Activated naive CD4-positive, alpha-beta T cell (primary cell): Measurements from ENCODE around the gene FAM124A.
A peak's percentile ranks its signal among the peaks of the same experiment; 100 is the strongest.
"Not testable (repeated sequence)": the region's sequence is repeated elsewhere in the genome, so short reads cannot be mapped to it uniquely, and the experiment has no call there.

Source experiments
- DNase-seq, 4 experiments: peaks; one replicate each; lab custom pipeline; 2025; lab: John Stamatoyannopoulos, UW

Gene FAM124A

DNA sequence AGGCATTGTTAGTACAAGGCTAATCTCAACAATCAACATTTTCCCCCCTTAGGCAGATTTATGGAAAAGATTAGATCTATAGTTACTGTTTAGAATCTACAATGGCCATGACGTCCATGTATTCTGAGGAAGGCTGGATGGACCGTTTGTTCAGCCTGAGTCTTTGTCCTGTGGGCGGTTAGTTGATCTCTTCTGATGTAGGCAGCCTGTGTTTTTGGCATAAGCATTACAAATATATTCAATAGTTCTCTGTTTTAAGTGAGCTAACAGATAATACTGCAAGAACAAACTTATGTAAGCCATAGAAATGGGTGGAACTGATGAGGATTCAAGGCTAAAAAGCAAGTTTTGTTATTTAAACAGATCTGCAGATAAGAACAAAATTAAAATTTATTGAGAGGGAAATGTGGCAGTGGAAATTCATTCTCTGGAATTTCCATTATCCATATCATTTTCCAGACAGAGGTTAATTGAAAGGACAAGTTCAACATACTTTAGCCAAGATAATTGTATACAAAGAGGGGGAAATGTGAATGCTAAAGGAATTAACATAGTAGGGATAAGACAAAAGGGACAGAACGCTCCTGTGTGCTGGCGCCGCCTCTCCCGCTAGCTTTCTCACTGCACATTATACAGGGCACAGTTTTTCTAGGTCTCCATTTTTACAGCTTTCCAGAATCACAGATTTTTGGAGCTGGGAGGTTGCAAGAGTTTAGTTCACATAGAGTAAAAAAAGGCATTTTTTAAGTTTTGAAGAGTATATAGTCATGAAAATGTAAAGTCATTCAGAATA lies 48.6 kb downstream of the FAM124A start:
- DNase-seq: no peak

DNA sequence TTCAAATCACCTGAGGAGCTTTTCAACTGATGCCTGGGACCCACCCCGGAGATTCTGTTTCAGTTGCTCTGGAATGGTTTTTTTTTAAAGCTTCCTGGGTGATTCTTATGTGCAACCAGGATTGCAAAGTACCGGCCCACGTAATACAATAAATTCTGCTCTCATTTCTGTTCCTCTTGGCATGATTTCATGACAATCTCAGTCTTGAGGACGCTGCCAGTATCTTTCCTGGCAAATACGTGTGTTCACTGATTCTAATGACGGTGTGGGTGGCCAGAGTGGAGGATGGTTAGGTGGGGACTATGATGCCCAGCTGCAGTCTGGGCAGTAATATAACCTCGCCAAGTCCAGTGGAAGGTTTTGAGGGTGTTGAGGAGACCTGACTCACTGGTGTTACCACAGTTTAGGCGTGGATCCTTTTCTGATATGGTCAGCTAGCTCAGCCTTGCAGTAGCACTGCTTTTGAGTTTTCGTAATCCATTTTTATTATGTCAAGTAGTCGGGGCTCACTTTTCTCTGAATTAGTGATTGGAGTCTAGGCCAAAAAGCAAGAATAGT lies 49.4 kb downstream of the FAM124A start:
- DNase-seq: no peak

- DNase-seq: no peak
Observed at GRCh38 chr13:51275101-51275500, 52.9 kb downstream of the FAM124A start.

DNA sequence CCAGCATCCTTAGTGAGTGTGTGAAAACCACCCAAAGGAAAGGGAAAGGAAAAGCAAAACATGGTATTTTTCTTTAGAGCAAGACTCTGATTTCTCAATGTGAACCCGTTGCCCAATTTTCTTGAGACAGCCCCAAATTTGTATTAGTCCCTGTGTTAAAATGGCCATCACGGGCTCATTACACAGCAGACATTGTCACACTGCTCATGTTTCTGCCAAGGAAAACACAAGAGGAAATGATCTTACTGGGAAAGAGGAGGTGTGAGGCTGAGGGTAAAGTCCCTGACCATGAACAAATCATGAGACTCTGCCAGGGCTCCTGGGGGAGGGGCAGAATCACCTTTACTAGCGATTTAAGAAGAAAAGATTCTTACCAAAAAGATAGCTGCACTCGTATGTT lies 54.4 kb downstream of the FAM124A start:
- no peak for DNase-seq

DNA sequence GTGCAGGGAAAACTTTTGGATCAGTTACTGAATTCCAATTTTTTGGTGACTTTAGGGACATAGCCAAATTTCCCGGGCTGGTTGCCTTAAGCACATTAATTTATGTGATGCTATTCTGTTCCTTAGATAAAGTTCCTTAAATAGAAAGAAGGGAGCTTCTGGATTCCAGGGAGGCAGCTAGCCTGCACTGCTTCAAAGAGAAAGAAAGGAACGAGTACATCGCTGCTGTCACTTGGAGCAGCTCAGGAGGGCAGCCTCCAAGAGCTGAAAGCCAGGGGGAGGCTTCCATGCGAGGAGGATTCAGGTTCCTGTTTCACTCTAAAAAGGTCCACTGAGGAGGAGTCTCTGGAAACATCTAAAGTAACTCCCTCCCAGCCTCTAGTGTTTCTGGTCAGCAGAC lies 55.7 kb downstream of the FAM124A start:
- no peak for DNase-seq

DNA sequence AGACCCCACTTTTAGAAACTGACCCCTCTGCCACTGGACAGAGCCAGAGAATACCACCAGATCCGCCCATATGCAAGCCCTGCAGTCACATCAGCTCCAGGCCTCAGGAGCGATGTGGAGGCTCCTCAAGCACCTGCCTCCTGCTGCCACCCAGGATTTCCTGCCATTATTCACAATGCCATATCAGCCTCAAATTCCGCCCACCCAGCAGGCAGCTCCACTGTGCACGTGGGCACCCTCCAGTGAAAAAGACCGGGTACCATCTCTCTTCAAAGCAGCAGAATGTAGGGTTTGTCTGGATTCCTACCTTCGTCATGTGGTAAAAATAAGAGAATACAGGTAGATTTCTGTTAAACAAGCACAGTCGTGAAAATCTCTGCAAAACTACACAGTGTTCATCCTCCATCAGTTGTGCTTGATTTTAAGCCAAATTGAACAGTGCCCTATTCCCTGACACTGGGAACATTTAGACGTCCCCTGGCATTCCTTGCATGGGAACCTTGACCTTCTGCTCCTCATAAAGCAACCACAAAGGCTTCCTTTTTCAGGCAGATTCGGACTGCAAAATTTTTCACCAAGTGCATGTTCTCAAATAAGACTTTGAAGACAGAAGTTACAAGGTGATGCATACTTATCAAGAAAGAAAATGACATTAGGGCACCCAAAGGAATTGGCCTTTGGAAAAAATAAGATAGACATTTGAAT lies 56.4 kb downstream of the FAM124A start:
- no peak for DNase-seq

DNA sequence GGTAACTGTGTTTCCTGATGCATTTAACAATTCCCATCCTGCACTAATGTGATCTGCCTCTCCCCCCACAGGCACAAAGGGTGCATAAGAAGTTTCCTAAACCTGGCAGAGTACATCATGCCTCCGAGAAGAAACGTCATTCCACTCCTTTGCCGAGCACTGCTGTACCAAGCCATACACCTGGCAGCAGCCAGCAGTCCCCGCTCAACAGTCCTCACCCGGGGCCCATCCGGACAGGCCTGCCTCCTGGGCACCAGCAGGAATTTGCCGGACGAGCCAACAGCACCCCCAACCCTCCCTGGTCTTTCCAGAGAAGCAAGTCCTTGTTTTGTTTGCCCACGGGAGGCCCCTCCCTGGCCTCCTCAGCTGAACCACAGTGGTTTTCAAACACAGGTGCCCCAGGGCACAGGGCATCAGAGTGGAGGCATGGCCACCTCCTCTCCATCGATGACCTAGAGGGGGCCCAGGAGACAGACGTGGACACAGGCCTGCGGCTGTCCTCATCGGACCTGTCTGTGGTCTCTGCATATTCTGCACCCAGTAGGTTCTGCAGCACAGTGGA lies 58.3 kb downstream of the FAM124A start:
- no peak for DNase-seq

DNA sequence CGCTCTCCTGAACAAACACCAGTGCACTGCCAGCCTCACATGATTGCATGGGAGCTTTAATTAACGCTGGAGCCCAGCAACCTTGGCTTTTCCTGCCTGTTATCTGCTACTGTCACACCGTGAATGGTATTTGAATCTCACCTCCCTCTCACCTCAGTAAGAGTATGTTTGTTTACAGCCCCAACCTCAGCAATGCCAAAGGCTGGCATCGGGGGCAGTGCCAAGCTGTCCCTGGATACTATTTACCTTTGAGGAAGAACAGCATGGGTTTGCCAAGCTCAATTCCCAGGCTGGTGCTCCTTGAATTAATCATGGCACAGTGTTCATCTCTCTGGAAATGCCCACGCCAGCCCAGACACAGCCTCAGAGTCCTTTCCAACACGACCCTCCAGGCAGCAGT lies 60.1 kb downstream of the FAM124A start:
- DNase-seq: no peak

GRCh38 chr13:51282923-51283322 lies 60.7 kb downstream of the FAM124A start:
- DNase-seq: not testable (repeated sequence)

DNA sequence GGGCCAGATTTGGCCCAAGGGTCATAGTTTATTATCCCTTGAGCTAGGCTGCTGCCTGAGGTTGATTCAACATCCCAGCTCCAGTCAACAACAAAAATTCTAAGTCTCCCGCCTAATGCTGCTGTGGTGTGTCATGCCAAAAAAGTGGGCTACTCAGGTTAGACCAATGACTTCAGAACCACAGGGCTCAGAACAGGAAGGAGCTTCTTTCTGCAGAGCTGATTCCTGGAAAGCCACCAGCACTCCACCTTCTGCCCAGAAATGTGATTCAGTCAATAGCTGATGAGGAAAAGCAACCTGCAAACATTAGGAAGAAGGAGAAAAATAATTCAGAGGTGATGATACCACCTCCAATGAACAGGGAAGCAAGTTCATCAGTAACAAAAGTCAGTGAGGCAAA lies 61.2 kb downstream of the FAM124A start:
- no peak for DNase-seq

DNA sequence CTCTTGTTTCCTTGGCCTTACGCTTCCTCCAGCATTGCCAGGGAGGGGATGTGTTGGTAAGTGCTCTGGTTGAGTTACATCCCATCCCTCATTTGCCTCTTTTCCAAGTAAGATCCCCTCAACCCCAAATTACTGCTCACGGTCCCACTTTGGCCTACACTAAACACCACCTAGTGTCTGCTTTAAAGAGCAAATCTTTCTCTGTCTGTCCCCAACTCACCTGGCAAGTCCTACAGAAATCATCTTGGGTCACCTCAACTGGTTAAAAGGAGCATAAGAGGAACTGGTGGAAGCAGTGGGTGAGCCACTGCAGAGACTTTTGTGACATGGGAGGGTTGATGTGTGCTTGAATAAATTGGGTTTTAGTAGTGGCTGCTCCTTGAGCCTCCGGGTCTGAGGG lies 62.1 kb downstream of the FAM124A start:
- DNase-seq: no peak

GRCh38 chr13:51286135-51287002 lies 64.2 kb downstream of the FAM124A start:
- DNase-seq: peak; percentile 21 to 55 (median 38)

GRCh38 chr13:51287758-51288157 lies 65.6 kb downstream of the FAM124A start:
- no peak for DNase-seq

DNA sequence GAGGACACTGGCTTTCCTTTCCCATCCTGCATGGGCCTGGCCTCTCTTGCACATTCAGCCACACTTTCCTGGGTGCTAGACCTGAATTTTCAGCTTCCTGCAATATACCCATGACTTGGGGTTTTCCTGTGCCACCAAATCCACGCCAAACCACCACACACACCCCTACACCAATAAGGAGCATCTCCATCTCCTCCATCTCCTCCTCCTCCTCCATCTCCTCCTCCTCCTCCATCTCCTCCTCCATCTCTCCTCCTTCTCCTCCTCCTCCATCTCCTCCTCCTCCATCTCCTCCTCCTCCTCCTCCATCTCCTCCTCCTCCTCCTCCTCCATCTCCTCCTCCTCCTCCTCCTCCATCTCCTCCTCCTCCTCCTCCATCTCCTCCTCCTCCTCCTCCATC lies 66.1 kb downstream of the FAM124A start:
- not testable (repeated sequence) for DNase-seq

DNA sequence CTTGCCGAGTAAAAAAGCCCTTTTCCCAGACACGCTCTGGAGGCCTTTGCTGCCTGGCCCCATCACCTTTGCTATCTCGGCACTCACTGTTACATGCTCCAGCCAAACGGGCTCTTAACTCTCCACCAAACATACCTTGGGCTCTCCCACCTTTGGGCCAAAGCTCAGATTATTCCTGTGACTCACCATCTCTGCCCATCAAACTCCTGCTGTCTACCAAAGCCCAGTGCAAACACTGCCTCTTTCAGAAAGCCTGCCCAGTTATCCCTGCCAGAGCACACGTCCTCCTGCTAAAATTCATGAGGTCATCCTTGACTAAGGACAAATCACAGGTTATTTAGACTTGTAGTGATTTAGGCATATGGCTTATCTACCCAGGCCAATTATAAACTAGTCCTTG lies 69.1 kb downstream of the FAM124A start:
- no peak for DNase-seq

- DNase-seq: no peak
Observed at GRCh38 chr13:51292000-51292565, 69.9 kb downstream of the FAM124A start.

DNA sequence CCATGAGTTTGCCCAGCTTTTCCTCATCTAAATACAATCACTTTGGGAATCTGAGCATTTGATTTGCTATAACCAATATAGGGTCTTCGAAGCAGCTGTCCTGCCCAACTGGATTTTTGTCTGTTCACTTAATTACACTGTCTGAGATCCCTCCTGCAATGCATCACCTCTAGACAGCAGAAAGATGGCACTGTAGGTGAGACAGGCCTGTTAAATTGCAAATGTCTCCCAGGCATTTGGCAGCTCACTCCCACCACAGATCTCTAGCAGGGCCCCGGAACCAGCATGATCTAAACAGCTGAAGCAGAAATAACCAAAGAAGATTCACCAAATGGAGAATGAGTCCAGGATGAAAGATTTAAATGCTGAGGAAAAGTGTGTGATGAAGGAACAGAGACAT lies 75.4 kb downstream of the FAM124A start:
- DNase-seq: no peak

- DNase-seq: no peak
Observed at GRCh38 chr13:51298812-51299211, 76.6 kb downstream of the FAM124A start.

GRCh38 chr13:51303063-51303552 lies 80.9 kb downstream of the FAM124A start:
- DNase-seq: no peak

DNA sequence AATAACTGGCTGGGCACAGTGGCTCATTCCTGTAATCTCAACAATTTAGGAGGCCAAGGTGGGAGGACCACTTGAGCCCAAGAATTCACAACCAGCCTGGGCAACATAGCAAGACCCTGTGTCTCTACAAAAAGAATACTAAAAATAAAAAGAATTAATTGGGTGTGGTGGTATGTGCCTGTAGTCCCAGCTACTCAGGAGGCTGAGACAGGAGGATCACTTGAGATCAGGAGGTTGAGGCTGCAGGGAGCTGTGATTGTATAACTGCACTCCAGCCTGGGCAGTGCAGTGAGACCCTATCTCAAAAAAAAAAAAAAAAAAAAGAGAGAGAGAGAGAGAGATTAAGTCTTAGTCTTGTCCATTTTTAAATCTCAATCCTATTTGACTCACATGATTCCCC lies 81.7 kb downstream of the FAM124A start:
- DNase-seq: no peak

DNA sequence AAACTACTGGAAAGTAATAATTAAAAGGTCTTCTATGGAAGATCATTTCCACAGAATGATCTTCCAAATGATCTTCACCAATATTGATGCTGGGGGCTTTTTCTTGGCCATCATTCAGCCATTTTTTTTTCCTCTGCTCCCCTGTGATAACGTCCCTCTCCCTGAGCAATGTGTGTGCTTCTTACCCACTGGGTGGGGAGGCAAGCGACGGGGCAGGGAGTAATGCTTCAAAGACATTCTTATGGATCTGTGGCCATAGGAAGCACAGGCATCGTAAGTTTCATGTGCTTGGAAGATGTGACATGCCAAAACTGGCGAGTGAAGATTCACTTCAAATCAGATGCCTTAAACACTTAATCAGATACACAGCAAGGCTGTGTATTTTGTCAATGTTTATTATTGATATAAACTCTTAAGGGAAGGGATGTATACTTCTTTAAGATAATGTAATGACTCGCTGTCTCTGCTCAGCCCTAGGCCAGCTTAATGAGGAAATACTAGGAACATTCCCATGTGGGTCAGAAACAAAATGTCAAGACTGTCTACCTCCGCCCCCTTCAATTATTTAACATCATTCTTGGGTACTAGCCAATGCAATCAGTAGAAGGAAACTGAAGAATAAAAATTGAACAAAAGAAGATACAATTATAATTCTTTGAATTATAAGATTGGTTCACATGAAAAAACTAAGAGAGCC lies 83.2 kb downstream of the FAM124A start:
- no peak for DNase-seq
